ENCODE measurements around the gene SLC35F4. TPM values are rescaled to one million over a fixed set of nuclear protein-coding genes. Genes with fewer than 3 reads are reported as not detected.

SLC35F4 gene
- total and polyA plus RNA-seq, 2 donors (not counting 1 experiment from before 2014, with no cell fraction given) = not detected

GRCh38 chr14:57574617-57575288 lies 291.1 kb downstream of the SLC35F4 start:
- ChIA-PET CTCF (no interaction called here), POLR2A (no interaction called here)
- H3K4me1 Mint-ChIP-seq = no peaks in the 10 kb centered on the region
- no peaks in the 10 kb centered on the region for H3K9me3 Mint-ChIP-seq (ENCODE audit: insufficient read depth)
- Histone ChIP-seq H3K27ac (ENCODE audit: low read length in 2 of 2) (no peak overlapping the region), H3K4me3 (ENCODE audit: control extremely low read depth in 1 of 5, extremely low read depth in 1 of 5, insufficient read depth in 1 of 5, low read depth in 2 of 5, low read length in 4 of 5) (no peak overlapping the region), H3K9me3 (ENCODE audit: control extremely low read depth in 1 of 3, control insufficient read depth in 2 of 3, insufficient read depth in 1 of 3, low read length in 2 of 3) (no peaks in the 10 kb centered on the region), H3K4me2 (replicated peaks; ENCODE audit: low read depth, low read length, poor library complexity, severe bottlenecking) (no peak overlapping the region), H3K9ac (ENCODE audit: low read length) (no peak overlapping the region), H3K27me3 (replicated peaks in 1 of 4; ENCODE audit: control extremely low read depth in 1 of 4, control insufficient read depth in 3 of 4, insufficient read depth in 4 of 4, low read length in 3 of 4) (no peaks in the 10 kb centered on the region), H4K20me1 (ENCODE audit: control insufficient read depth, insufficient read depth, low read length, poor library complexity, severe bottlenecking) (no peaks in the 10 kb centered on the region), H2AFZ (ENCODE audit: insufficient read depth, low read depth, low read length, poor library complexity, severe bottlenecking) (no peak overlapping the region), H3K36me3 (replicated peaks in 1 of 2; ENCODE audit: control extremely low read depth in 1 of 2, control insufficient read depth in 1 of 2, extremely low read depth in 1 of 2, insufficient read depth in 2 of 2, low read length in 1 of 2) (no peaks in the 10 kb centered on the region), H3K4me1 (ENCODE audit: control insufficient read depth in 2 of 2, insufficient read depth in 2 of 2, low read length in 2 of 2) (no peaks in the 10 kb centered on the region), H3K79me2 (ENCODE audit: control insufficient read depth, insufficient read depth, low read length) (no peaks in the 10 kb centered on the region)
- no peak overlapping the region for H3K27ac Mint-ChIP-seq
- H3K27me3 Mint-ChIP-seq = no peaks in the 10 kb centered on the region
- H3K4me3 Mint-ChIP-seq = no peak overlapping the region
- intact Hi-C loops (cut with micrococcal nuclease) = no loop called here
- ATAC-seq (ENCODE audit: low read depth) = no peak
- whole genome bisulfite sequencing (ENCODE audit: insufficient coverage) = 60% methylated on average over 1 of the region's 5 CpGs
- DNase-seq = no peak
- TF ChIP-seq CTCF (IDR thresholded peaks at IDR 0.05) = no peak
- TF ChIP-seq EZH2 (IDR thresholded peaks at IDR 0.05; ENCODE audit: borderline replicate concordance, insufficient read depth, low read depth, low read length, poor library complexity, severe bottlenecking) = no peak

GRCh38 chr14:57573173-57573572 lies 292.7 kb downstream of the SLC35F4 start:
- ATAC-seq (ENCODE audit: low read depth) (no peak), DNase-seq (no peak)
- Histone ChIP-seq H3K4me3 (ENCODE audit: control extremely low read depth in 1 of 5, extremely low read depth in 1 of 5, insufficient read depth in 1 of 5, low read depth in 2 of 5, low read length in 4 of 5) (no peak overlapping the region), H3K4me2 (replicated peaks; ENCODE audit: low read depth, low read length, poor library complexity, severe bottlenecking) (no peak overlapping the region), H3K36me3 (replicated peaks in 1 of 2; ENCODE audit: control extremely low read depth in 1 of 2, control insufficient read depth in 1 of 2, extremely low read depth in 1 of 2, insufficient read depth in 2 of 2, low read length in 1 of 2) (no peaks in the 10 kb centered on the region), H4K20me1 (ENCODE audit: control insufficient read depth, insufficient read depth, low read length, poor library complexity, severe bottlenecking) (no peaks in the 10 kb centered on the region), H3K27me3 (replicated peaks in 1 of 4; ENCODE audit: control extremely low read depth in 1 of 4, control insufficient read depth in 3 of 4, insufficient read depth in 4 of 4, low read length in 3 of 4) (no peaks in the 10 kb centered on the region), H3K9me3 (ENCODE audit: control extremely low read depth in 1 of 3, control insufficient read depth in 2 of 3, insufficient read depth in 1 of 3, low read length in 2 of 3) (no peaks in the 10 kb centered on the region), H3K9ac (ENCODE audit: low read length) (no peak overlapping the region), H2AFZ (ENCODE audit: insufficient read depth, low read depth, low read length, poor library complexity, severe bottlenecking) (no peak overlapping the region), H3K79me2 (ENCODE audit: control insufficient read depth, insufficient read depth, low read length) (no peaks in the 10 kb centered on the region), H3K4me1 (ENCODE audit: control insufficient read depth in 2 of 2, insufficient read depth in 2 of 2, low read length in 2 of 2) (no peaks in the 10 kb centered on the region), H3K27ac (ENCODE audit: low read length in 2 of 2) (no peak overlapping the region)
- Mint-ChIP-seq H3K4me3 (no peak overlapping the region), H3K27me3 (peaks cover 2% of the 10 kb centered on the region), H3K4me1 (no peaks in the 10 kb centered on the region), H3K9me3 (ENCODE audit: insufficient read depth) (no peaks in the 10 kb centered on the region), H3K27ac (no peak overlapping the region)
- WGBS (ENCODE audit: insufficient coverage) = 100% methylated on average over 2 of the region's 3 CpGs
- ChIA-PET CTCF (no interaction called here), POLR2A (no interaction called here)
- intact Hi-C loops (cut with micrococcal nuclease) = no loop called here
- TF ChIP-seq EZH2 (IDR thresholded peaks at IDR 0.05; ENCODE audit: borderline replicate concordance, insufficient read depth, low read depth, low read length, poor library complexity, severe bottlenecking) = no peak
- TF ChIP-seq CTCF (IDR thresholded peaks at IDR 0.05) = no peak
